Measurements from ENCODE around the gene CLCF1. TPM values are rescaled to one million over a fixed set of nuclear protein-coding genes. Genes with fewer than 3 reads are reported as not detected.

Gene CLCF1
- total and polyA plus RNA-seq, 5 donors from 2014 or later = 0.10 to 3.0 (median 0.42) TPM

DNA sequence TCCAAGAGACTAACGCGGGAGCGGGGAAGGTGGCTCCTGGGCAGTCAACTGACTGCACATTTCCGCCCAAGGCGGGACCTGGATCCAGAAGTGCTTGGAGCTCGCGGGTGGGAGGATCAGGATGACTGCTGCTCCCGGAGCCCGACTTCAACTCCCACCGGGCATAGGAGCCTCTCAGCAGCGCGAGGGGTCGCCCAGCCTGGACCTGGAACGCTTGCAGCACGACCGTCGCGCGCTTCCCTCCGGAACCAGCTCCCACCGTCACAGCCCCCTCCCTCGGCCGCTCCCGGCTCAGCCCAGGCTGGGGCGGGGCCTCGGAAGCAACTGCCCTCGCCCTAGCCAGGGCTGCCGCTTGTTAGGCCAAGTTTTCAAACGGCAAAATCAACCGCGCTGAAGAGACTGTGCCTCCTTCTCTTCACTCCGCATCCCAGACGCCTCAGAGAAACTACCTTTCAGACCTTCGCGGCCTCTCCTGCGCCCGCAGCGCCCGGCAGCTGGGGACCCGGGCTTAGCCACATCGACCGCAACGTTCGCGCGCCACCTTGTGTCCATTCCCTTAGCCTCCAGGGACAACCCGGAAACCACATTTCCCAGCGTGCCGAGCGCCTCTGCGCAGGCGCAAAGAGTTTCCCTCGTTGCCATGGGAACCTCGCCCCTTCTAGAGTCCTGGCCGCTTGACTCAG, 56.1 kb downstream of the CLCF1 start:
- Histone ChIP-seq H3K9me3 (ENCODE audit: control insufficient read depth in 2 of 2, low read length in 2 of 2) (no peaks in the 10 kb centered on the region), H3K27ac (ENCODE audit: insufficient read depth, low read length, poor library complexity, severe bottlenecking) (peak overlapping the region; percentile 73), H3K27me3 (ENCODE audit: control insufficient read depth, insufficient read depth, low read length) (peaks cover 2% of the 10 kb centered on the region), H3K36me3 (ENCODE audit: control insufficient read depth, insufficient read depth, low read length) (no peaks in the 10 kb centered on the region), H3K4me1 (ENCODE audit: control insufficient read depth, insufficient read depth, low read length, poor library complexity, severe bottlenecking) (peaks cover 35% of the 10 kb centered on the region), H3K4me3 (ENCODE audit: low read depth, low read length) (peak overlapping the region; percentile 81)
- Mint-ChIP-seq H3K27ac (peak overlapping the region; percentile 90 to 98 (median 97)), H3K9me3 (no peaks in the 10 kb centered on the region), H3K4me1 (peaks cover 10 to 59% (median 37%) of the 10 kb centered on the region in 4 donors), H3K27me3 (peaks cover 12% of the 10 kb centered on the region), H3K36me3 (no peaks in the 10 kb centered on the region), H3K4me3 (peak overlapping the region; percentile 97 to 99 (median 98))
- DNase-seq (peak; percentile 97 to 98 (median 97)), ATAC-seq (ENCODE audit: low read depth in 2 of 2) (peak; percentile 83 to 91)

- no peaks in the 10 kb centered on the region for H3K36me3 Mint-ChIP-seq
Measured at GRCh38 chr11:67316882-67317204, 56.6 kb downstream of the CLCF1 start.

DNA sequence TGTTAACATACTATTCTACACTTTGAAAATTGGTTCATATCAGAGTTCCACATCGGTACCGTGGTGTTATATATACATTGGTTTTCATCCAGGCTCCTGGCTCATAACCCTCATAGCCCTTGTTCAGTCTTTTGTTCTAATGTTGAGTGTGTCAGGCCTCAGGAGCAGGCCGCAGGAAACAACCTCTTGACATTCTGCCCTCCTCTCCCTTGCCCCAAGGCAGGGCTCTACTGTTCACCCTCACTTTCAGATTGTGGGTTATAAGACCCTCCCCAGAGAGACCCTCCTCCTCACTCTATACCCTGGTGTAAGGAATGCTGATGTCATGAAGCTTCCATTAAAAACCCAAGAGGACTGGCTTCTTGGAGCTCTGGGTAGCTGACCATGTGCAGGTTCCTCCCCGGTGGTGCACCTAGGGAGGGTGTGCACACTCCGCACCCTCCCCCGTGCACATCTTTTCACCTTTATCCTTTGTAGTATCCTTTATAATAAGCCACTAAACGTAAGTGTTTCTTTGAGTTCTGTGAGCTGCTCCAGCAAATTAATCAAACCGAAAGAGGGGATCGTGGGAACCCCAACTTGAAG, 58.0 kb downstream of the CLCF1 start:
- DNase-seq (no peak), ATAC-seq (ENCODE audit: low read depth in 2 of 2) (no peak)
- Histone ChIP-seq H3K4me1 (ENCODE audit: control insufficient read depth, insufficient read depth, low read length, poor library complexity, severe bottlenecking) (peaks cover 47% of the 10 kb centered on the region), H3K27ac (ENCODE audit: insufficient read depth, low read length, poor library complexity, severe bottlenecking) (no peak overlapping the region), H3K9me3 (ENCODE audit: control insufficient read depth in 2 of 2, low read length in 2 of 2) (no peaks in the 10 kb centered on the region), H3K4me3 (ENCODE audit: low read depth, low read length) (no peak overlapping the region), H3K27me3 (ENCODE audit: control insufficient read depth, insufficient read depth, low read length) (peaks cover 2% of the 10 kb centered on the region), H3K36me3 (ENCODE audit: control insufficient read depth, insufficient read depth, low read length) (no peaks in the 10 kb centered on the region)
- Mint-ChIP-seq H3K36me3 (no peaks in the 10 kb centered on the region), H3K4me3 (peak overlapping the region; percentile 61 to 98 (median 74)), H3K9me3 (no peaks in the 10 kb centered on the region), H3K27ac (peak overlapping the region; percentile 62 to 89 (median 64)), H3K4me1 (peaks cover 11 to 66% (median 43%) of the 10 kb centered on the region in 4 donors), H3K27me3 (peaks cover 12% of the 10 kb centered on the region)

More at GRCh38 chr11:67316882-67317204, 56.6 kb downstream of the CLCF1 start:
- H3K4me3 Mint-ChIP-seq = peak overlapping the region; percentile 97 to 99 (median 98)
- H3K27ac Mint-ChIP-seq = peak overlapping the region; percentile 69 to 90 (median 87)
- H3K27me3 Mint-ChIP-seq = peaks cover 12% of the 10 kb centered on the region
- DNase-seq = no peak
- Histone ChIP-seq H3K4me1 (ENCODE audit: control insufficient read depth, insufficient read depth, low read length, poor library complexity, severe bottlenecking) (peaks cover 40% of the 10 kb centered on the region), H3K27me3 (ENCODE audit: control insufficient read depth, insufficient read depth, low read length) (peaks cover 2% of the 10 kb centered on the region), H3K27ac (ENCODE audit: insufficient read depth, low read length, poor library complexity, severe bottlenecking) (peak overlapping the region; percentile 73), H3K36me3 (ENCODE audit: control insufficient read depth, insufficient read depth, low read length) (no peaks in the 10 kb centered on the region), H3K9me3 (ENCODE audit: control insufficient read depth in 2 of 2, low read length in 2 of 2) (no peaks in the 10 kb centered on the region), H3K4me3 (ENCODE audit: low read depth, low read length) (peak overlapping the region; percentile 81)
- H3K4me1 Mint-ChIP-seq = peaks cover 11 to 64% (median 40%) of the 10 kb centered on the region in 4 donors
- no peak for ATAC-seq (ENCODE audit: low read depth in 2 of 2)
- H3K9me3 Mint-ChIP-seq = no peaks in the 10 kb centered on the region

- no peaks in the 10 kb centered on the region for H3K36me3 ChIP-seq (ENCODE audit: control insufficient read depth, insufficient read depth, low read length)
- Mint-ChIP-seq H3K4me1 (peaks cover 11 to 62% (median 41%) of the 10 kb centered on the region in 4 donors), H3K4me3 (peak overlapping the region; percentile 9 to 59 (median 45)), H3K27me3 (peaks cover 12% of the 10 kb centered on the region), H3K36me3 (no peaks in the 10 kb centered on the region), H3K27ac (peak overlapping the region; percentile 70 to 91 (median 85)), H3K9me3 (no peaks in the 10 kb centered on the region)
- peak overlapping the region; percentile 10 for H3K27ac ChIP-seq (ENCODE audit: insufficient read depth, low read length, poor library complexity, severe bottlenecking)
- H3K4me3 ChIP-seq (ENCODE audit: low read depth, low read length) = no peak overlapping the region
- no peak for ATAC-seq (ENCODE audit: low read depth in 2 of 2)
- H3K4me1 ChIP-seq (ENCODE audit: control insufficient read depth, insufficient read depth, low read length, poor library complexity, severe bottlenecking) = peaks cover 47% of the 10 kb centered on the region
- DNase-seq = no peak
- peaks cover under 1% of the 10 kb centered on the region for H3K27me3 ChIP-seq (ENCODE audit: control insufficient read depth, insufficient read depth, low read length)
- H3K9me3 ChIP-seq (ENCODE audit: control insufficient read depth in 2 of 2, low read length in 2 of 2) = no peaks in the 10 kb centered on the region
Measured at GRCh38 chr11:67314218-67314617, 59.2 kb downstream of the CLCF1 start.

Other genes starting within 250 kb of the CLCF1 start
- 295 TPM for gene GRK2, start 107.1 kb downstream of the CLCF1 start, total RNA-seq
- 10 to 100 TPM; 13.2 to 27.8 (median 19.3) TPM for gene GRK2, start 107.1 kb downstream of the CLCF1 start, polyA plus RNA-seq
- 158 TPM for gene ANKRD13D, start 84.3 kb downstream of the CLCF1 start, total RNA-seq
- 10 to 100 TPM in 3 of 4 donors, 1 to 10 TPM in 1; 9.5 to 18.9 (median 12.6) TPM for gene ANKRD13D, start 84.3 kb downstream of the CLCF1 start, polyA plus RNA-seq
- gene SSH3, start 70.1 kb downstream of the CLCF1 start, total RNA-seq = 24.4 TPM
- gene SSH3, start 70.1 kb downstream of the CLCF1 start, polyA plus RNA-seq = 1 to 10 TPM; 2.3 to 7.1 (median 3.1) TPM
- gene POLD4, start 20.1 kb downstream of the CLCF1 start, total RNA-seq = 60.6 TPM
- 100 to 1,000 TPM; 103 to 127 (median 118) TPM for gene POLD4, start 20.1 kb downstream of the CLCF1 start, polyA plus RNA-seq
- 27.5 TPM for gene RAD9A, start 18.4 kb upstream of the CLCF1 start, total RNA-seq
- 1 to 10 TPM; 3.5 to 6.7 (median 6.4) TPM for gene RAD9A, start 18.4 kb upstream of the CLCF1 start, polyA plus RNA-seq
- gene PPP1CA, start 28.3 kb upstream of the CLCF1 start, total RNA-seq = 160 TPM
- gene PPP1CA, start 28.3 kb upstream of the CLCF1 start, polyA plus RNA-seq = 100 to 1,000 TPM; 547 to 762 (median 622) TPM
- gene TBC1D10C, start 30.5 kb upstream of the CLCF1 start, total RNA-seq = 312 TPM
- gene TBC1D10C, start 30.5 kb upstream of the CLCF1 start, polyA plus RNA-seq = 100 to 1,000 TPM; 328 to 504 (median 378) TPM
- gene CARNS1, start 42.1 kb upstream of the CLCF1 start, total RNA-seq = 7.8 TPM
- gene CARNS1, start 42.1 kb upstream of the CLCF1 start, polyA plus RNA-seq = 1 to 10 TPM in 2 of 4 donors, under 1 TPM in 2; 0.63 to 2.3 (median 1.1) TPM
- gene RPS6KB2, start 54.9 kb upstream of the CLCF1 start, total RNA-seq = 66.0 TPM
- 10 to 100 TPM; 44.4 to 61.5 (median 50.3) TPM for gene RPS6KB2, start 54.9 kb upstream of the CLCF1 start, polyA plus RNA-seq
- 291 TPM for gene PTPRCAP, start 64.1 kb upstream of the CLCF1 start, total RNA-seq
- gene PTPRCAP, start 64.1 kb upstream of the CLCF1 start, polyA plus RNA-seq = 1,000 to 10,000 TPM in 1 of 4 donors, 100 to 1,000 TPM in 3; 829 to 1,084 (median 978) TPM
- gene CORO1B, start 69.9 kb upstream of the CLCF1 start, total RNA-seq = 70.5 TPM
- 100 to 1,000 TPM in 1 of 4 donors, 10 to 100 TPM in 3; 46.8 to 109 (median 72.8) TPM for gene CORO1B, start 69.9 kb upstream of the CLCF1 start, polyA plus RNA-seq
- gene GPR152, start 79.1 kb upstream of the CLCF1 start, total RNA-seq = not detected
- under 1 TPM; 0.13 to 0.84 (median 0.35) TPM for gene GPR152, start 79.1 kb upstream of the CLCF1 start, polyA plus RNA-seq
- gene CABP4, start 81.8 kb upstream of the CLCF1 start, total RNA-seq = 13.2 TPM
- gene CABP4, start 81.8 kb upstream of the CLCF1 start, polyA plus RNA-seq = 1 to 10 TPM in 1 of 4 donors, under 1 TPM in 3; 0.57 to 1.2 (median 0.92) TPM
- gene TMEM134, start 95.7 kb upstream of the CLCF1 start, total RNA-seq = 48.7 TPM
- gene TMEM134, start 95.7 kb upstream of the CLCF1 start, polyA plus RNA-seq = 100 to 1,000 TPM; 148 to 228 (median 172) TPM
- 124 TPM for gene AIP, start 109.4 kb upstream of the CLCF1 start, total RNA-seq
- 100 to 1,000 TPM; 200 to 234 (median 219) TPM for gene AIP, start 109.4 kb upstream of the CLCF1 start, polyA plus RNA-seq
- 116 TPM for gene PITPNM1, start 131.8 kb upstream of the CLCF1 start, total RNA-seq
- 10 to 100 TPM; 15.7 to 21.3 (median 17.6) TPM for gene PITPNM1, start 131.8 kb upstream of the CLCF1 start, polyA plus RNA-seq
- 38.5 TPM for gene CDK2AP2, start 134.6 kb upstream of the CLCF1 start, total RNA-seq
- 100 to 1,000 TPM; 113 to 135 (median 128) TPM for gene CDK2AP2, start 134.6 kb upstream of the CLCF1 start, polyA plus RNA-seq
- gene CABP2, start 149.8 kb upstream of the CLCF1 start, total RNA-seq = not detected
- not detected for gene CABP2, start 149.8 kb upstream of the CLCF1 start, polyA plus RNA-seq
- 55.7 TPM for gene GSTP1, start 210.2 kb upstream of the CLCF1 start, total RNA-seq
- gene GSTP1, start 210.2 kb upstream of the CLCF1 start, polyA plus RNA-seq = 100 to 1,000 TPM; 180 to 231 (median 219) TPM
- 204 TPM for gene NDUFV1, start 233.3 kb upstream of the CLCF1 start, total RNA-seq
- 100 to 1,000 TPM; 101 to 128 (median 113) TPM for gene NDUFV1, start 233.3 kb upstream of the CLCF1 start, polyA plus RNA-seq